GM21576 (cell line): ENCODE results near the gene SERPINA12.
"Not testable (repeated sequence)": the region's sequence is repeated elsewhere in the genome, so short reads cannot be mapped to it uniquely, and the experiment has no call there.

Source experiments
- ATAC-seq: cut with Tn5 transposase; IDR thresholded peaks from one replicate; pipeline ENCODE4 v1.9.1; 2021; ENCODE audit warnings: mild to moderate bottlenecking, moderate library complexity; ENCODE audit not compliant: unreplicated experiment

Gene SERPINA12

GRCh38 chr14:94538070-94538740 is 28.9 kb upstream of the SERPINA12 start:
- no peak for ATAC-seq

- no peak for ATAC-seq
Measured at GRCh38 chr14:94536836-94537235, 27.6 kb upstream of the SERPINA12 start.

- no peak for ATAC-seq
Measured at GRCh38 chr14:94535506-94535905, 26.2 kb upstream of the SERPINA12 start.

DNA sequence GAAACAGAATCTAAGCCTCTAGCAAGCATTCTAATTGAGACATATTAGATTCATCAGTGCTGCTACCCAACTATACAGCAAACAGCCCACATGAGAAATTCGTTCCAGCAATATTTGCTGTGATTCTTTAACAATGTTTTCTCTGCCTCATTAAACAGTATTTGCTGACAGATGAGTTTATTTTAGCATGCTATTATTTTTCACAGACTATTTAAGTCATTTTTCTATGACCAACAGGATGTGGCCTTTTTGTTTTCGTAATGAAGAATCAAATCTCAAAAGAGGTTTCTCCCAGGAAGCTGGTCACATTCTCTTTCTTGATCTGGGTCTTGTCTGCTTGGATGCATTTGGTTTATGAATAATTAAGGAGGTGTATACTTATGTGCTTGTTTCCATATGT is 23.2 kb upstream of the SERPINA12 start:
- no peak for ATAC-seq

DNA sequence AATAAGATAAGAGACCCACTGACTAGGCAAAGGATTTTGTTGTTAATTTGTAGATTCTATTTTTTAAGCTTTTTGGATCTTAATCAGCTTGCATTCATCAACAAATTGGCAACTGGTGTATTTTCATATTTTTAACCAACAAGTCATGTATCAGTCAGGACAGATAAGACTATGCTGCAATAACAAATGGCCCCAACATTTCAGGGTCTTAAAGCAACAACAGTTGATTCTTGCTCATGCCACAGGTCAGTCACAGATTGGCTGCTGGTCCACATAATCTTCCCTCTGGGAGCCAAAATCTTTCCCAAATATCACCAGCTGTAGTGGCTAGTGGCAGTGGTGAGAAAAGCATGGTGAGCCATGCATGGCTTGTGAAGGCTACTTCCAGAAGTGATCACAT is 21.9 kb upstream of the SERPINA12 start:
- ATAC-seq, result no peak

GRCh38 chr14:94524093-94524492 is 14.8 kb upstream of the SERPINA12 start:
- no peak for ATAC-seq

DNA sequence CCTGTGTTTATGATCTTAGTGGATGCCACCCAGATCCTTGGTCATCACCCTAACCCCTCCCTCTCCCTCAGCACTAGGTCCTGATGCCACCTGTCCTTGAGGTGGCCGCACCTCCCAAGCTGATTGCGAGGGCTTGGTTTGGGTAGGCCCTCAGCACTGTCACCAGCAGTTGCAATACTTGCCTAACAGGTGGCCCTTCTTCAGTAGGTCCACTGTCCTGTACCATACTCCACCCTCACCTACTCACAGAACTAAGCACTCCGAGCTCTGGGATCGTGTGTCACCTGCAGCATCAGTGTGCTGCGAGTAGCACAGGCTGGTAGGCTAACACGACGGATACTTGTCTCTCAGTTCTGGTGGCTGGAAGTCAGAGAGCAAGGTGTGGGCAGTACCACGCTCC is 14.0 kb upstream of the SERPINA12 start:
- ATAC-seq, result no peak

- no peak for ATAC-seq
Measured at GRCh38 chr14:94522115-94522724, 13.0 kb upstream of the SERPINA12 start.

GRCh38 chr14:94521375-94522114 is 12.3 kb upstream of the SERPINA12 start:
- no peak for ATAC-seq

DNA sequence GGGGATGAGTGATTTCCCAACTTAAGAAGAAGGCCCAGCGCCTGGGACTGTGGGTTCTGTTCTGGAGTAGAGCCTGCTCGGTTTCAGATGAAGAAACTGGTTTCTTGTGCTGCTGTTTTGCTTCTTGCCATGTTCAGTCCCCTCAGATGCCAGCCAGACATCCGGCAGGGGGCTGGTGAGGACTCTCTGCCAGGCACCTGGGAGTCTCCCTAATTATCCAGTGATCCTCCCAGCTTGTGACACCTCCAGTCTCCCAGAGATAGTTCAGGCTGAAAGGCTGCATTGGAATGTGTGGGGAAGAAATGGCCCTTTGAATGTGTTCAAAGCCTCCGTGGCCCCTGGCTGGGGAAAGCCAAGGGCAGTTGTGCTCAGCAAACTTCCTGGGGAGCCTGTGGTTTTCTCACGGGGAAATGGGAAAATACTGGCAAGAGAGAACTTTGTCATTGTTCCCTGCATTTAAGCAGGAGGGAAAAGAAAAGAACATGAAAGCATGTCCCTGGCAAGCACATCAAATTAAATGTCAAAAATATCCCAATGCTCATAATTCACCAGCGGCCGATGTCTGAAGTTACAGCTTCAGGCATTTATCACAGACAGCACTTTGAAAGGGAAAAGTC is 8.5 kb upstream of the SERPINA12 start:
- ATAC-seq, result no peak

DNA sequence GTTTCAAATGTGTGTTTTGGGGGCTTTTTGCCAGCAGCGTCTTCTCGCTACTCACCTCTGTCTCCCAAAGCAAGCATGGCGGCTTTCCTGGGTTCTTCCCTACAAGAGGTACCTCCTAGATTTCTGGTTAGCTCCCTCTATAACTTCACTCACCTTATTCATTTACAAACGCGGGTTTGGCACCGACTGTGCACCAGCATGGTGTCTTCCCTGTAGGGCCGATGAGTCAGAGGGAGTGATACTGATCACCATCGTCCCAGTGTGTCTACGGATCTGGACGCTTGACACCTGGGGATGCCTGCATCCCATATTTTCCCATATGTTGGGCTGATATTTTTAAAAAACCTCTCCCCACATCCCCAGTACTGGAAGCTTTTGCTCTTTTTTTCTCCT is 8.0 kb upstream of the SERPINA12 start:
- ATAC-seq, result no peak

DNA sequence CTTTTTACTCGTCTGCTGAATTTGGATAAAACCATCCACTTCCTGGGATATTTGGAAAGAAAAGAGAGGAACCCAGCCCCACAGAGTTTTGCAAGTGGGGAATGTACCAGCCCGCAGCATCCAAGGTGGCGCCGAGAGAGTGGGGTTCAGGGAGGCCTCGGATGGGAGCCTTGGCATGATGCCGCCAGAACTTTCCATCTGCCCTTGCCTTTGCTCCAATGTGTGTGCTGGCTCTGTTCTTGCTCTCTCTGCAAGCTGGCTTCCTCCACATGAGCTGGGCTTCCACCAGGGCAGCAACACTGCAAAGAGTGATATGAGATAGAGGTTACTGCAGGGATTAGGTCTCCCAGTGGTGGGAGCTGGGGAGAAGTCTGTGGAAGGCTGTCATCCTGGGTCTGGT is 6.6 kb upstream of the SERPINA12 start:
- ATAC-seq, result no peak

DNA sequence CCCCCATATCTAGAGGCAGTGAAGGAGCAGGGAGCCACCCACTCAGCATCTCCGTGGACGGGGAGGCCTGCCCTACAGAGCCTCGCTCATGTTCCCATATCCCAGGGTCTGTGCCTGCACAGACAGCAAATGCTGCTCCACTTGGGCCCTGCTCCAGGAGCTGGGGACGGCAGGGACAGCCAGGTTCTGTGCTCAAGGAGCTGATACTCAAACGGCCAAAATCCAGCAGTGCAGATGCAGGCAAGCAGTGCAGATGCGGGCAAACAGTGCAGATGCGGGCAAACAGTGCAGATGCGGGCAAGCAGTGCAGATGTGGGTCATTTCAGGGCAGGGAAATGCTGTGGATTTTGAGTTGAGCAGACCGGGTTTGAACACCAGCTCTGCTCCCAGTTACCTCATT is 6.2 kb upstream of the SERPINA12 start:
- no peak for ATAC-seq

DNA sequence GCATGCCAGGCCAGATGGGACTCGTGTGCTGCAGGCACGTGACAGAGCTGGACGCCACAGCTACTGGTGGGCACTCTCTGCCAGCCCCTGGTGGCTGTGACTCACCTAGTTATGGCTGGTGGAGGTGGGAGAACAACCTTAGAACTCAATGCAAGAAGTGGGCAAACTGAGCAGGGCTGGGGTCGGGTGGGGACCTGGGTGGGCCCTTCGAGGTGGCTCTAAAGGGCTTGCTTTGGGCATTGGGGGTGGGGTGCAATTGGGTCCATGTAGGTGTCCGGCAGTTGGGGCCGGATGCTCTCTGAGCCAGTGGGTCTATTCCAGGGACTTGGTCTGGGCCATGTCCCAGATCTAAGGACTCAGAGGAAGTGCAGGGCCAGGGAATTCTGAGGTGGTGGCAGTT is 5.1 kb upstream of the SERPINA12 start:
- no peak for ATAC-seq

DNA sequence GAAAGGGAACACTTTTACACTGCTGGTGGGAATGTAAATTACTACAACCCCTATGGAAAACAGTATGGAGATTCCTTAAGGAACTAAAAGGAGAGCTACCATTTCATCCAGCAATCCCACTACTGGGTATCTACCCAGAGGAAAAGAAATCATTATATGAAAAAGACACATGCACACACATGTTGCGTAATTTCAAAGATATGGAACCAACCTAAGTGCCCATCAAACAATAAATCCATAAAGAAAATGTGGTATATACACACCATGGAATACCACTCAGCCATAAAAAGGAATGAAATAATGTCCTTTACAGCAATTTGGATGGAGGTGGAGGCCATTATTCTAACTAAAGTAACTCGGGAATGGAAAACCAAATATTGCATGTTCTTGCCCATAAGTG is 1.2 kb upstream of the SERPINA12 start:
- not testable (repeated sequence) for ATAC-seq

DNA sequence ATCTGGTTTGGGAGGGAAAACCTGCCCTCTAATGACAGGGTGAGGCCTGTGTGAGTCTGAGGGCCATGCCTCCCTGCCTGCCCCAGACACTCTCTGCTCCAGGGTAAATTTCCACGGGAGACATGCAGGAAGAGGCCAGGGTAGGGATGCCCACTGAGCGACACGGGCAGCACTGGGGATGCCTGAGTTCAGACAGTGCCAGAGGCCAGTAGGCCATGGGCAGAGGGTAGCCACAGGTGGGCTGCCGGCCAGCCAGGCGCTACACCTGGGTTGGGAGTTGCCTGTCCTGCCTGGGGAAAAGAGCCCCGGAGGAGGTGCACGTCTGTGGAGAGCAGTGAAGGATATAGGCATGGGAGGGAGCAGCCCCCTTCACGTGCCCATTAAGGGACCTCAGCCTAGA is 3.6 kb downstream of the SERPINA12 start:
- no peak for ATAC-seq

DNA sequence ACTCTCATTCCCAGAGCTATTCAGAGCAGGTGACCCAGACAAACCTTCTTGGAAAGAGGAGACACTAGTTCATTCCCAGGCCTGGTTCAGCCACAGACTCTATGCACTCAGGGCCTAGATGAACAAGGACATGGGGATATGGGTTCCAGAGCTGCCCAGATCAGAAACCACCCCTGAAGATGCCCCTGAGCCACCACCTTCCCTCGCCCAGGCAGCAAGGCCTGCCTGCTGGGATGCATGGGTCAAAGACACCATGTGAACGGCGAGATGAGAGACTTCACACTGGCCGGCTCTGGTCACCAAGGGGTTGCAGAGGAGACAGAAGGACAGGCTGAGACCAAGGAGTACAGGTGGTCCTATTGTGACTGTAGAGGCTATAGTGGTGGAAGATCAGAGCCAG is 4.1 kb downstream of the SERPINA12 start:
- no peak for ATAC-seq

DNA sequence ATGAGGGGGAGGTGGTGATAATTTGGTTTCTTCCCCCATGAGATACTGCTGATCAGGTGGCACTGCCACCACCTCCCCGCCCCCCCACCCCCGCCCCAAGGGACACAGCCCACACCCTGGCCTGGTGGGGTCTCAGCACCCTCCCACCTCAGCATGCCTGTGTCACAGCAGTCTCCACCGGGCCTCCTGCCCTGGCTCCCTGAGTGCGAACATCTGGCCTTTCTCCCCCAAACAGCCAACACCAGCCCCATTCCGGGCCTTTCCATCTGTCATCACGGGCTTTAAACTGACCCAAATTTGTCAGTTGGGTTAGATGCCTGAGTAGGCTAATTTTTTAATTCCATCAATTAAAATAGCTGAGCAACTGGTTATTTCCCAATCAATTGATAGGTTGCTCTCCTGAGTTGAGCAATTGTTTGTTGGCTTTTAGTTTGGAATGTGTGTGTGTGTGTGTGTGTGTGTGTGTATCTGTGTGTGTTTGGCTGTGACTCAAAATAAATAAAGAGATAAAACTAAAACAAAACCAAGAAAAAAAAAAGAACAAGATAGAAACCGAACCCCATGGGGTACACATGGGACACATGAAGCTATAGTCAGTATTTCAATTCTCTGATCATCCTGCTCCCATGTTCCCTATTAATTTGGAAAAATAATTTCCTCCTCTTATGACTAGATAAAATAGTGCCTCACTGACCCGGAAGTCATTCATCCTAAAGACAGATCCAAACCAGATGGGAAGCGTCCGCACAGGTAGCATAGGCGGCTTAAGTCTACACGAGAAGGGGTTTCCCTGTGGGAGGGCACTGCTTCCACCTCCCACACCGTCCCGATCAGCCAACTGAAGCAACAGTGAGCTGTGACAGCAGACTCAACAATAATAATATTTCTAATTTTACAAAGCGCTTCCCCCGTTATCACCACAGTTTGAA is 7.4 kb downstream of the SERPINA12 start:
- no peak for ATAC-seq

DNA sequence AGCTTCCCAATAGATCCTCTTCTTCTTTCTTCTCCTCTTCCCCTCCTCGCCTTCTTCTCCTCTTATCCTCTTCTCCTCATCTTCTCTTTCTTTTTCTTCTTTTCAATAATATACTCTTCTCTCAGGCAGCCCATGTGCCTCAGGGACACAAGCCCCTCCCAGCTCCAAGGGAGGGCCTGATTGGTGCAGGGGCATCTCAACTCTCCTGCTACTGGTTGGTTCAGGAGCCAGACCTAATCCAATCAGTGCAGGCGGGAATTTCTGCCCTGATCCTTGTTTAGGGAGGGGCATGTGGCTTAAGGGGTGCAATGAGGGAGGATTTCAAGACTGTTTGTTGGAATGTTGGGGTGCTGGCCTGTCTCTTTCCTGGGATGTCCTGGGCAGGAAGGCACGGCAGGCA is 9.0 kb downstream of the SERPINA12 start:
- ATAC-seq, result no peak

DNA sequence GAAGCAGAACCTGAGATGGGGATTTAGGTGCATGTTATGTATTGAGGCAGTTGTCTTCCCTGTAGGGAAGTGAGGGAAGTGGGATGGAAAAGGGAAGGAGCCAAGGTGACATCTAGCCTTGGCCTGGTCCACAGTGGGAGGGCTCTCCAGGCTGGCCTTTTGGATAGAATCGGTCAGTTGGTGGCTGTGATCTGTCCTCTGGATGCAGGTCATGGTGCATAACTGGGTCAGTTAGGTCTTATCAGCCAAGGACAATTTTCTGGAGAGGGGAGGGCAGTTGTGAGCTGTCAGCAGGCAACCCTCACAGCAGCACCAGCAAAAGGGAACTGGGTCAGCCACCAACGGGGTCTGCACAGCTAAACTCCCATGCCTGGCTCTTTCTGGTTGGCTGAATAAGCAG is 9.6 kb downstream of the SERPINA12 start:
- ATAC-seq, result no peak

GRCh38 chr14:94498215-94498614 is 11.1 kb downstream of the SERPINA12 start:
- no peak for ATAC-seq
